GM12891 (cell line): ENCODE data around the gene FERMT1.
A peak's percentile ranks its signal among the peaks of the same experiment; 100 is the strongest.

Experiments used
- DNase-seq: peaks from one replicate; pipeline ENCODE4 v3.0.0; 2011; ENCODE audit warnings: low spot score; ENCODE audit not compliant: insufficient read length
- FAIRE-seq: peaks from 2 replicates; lab custom pipeline; 2011; peaks lifted over from hg19 to GRCh38; lab: Jason Lieb, UNC
- PAX5 ChIP-seq: IDR thresholded peaks from 2 replicates; pipeline ENCODE4 v1.6.1; 2011; ENCODE audit warnings: low read length, moderate library complexity, mild to moderate bottlenecking; ENCODE audit not compliant: insufficient read depth, severe bottlenecking
- POLR2A ChIP-seq: IDR thresholded peaks from 2 replicates; pipeline ENCODE4 v1.6.1; 2011; ENCODE audit warnings: low read depth, low read length, control low read depth
- POLR2AphosphoS5 ChIP-seq: IDR thresholded peaks from 2 replicates; pipeline ENCODE4 v1.6.1; 2011; ENCODE audit warnings: low read depth, low read length, control low read depth
- POU2F2 ChIP-seq: IDR thresholded peaks from 2 replicates; pipeline ENCODE4 v1.6.1; 2011; ENCODE audit warnings: low read depth, mild to moderate bottlenecking, control low read depth, low read length, moderate library complexity
- SPI1 ChIP-seq: IDR thresholded peaks from 2 replicates; pipeline ENCODE4 v1.6.1; 2011; ENCODE audit warnings: low read depth, low read length, control low read depth
- TAF1 ChIP-seq: IDR thresholded peaks from 2 replicates; pipeline ENCODE4 v1.6.1; 2011; ENCODE audit warnings: low read depth, low read length, control low read depth

Gene FERMT1

DNA sequence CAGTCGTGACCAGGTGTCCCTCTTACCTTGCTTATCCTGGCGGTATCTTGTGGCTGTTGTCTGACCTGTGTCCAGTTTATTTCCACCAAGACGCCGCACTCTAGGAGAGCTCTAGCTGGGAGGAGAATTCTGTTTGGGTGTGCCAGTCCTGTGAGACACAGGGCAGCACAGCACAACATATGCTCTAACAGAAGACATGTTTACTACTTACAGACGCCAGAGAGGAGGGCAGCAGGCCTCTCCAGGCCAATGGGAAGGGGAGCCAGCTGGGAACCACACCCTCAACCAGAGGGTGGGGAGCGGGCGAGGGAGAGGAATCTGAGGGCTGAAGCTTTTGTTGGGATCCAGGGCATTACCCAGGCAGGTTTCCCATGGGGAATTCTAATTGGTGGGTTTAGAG, 25.2 kb upstream of the FERMT1 start:
- TF ChIP-seq POLR2A (no peak), SPI1 (no peak), POU2F2 (no peak), POLR2AphosphoS5 (no peak), PAX5 (no peak), TAF1 (no peak)
- FAIRE-seq: no peak
- DNase-seq: no peak

DNA sequence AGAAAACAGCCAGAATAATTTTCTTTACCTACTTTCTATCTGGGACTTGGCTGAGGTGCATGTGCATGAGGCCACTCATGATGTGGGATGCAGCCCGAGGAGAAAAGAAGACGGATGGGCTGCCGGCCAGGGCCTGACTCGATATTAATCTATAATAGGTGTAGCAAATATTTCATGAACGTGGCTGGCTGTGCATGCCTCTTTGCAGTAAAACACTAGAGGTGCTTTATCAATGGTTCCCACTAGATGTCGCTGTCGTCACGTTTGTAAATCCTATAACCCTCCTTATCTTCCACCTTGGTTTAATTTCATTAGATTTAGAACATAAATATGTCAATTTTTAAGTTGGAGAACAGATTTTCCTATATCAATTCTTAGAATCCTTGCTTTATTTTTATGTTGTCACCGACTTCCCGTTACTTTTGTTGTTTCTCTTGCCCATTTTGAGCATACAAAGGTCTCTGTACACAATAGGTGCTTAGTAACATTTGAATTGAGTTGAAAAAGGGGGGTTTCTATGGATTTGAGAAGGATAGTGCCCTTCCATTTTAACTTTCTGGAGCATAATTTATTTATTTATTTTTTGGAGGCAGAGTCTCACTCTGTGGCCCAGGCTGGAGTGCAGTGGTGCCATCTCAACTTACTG, 19.6 kb upstream of the FERMT1 start:
- peak; percentile 38 for DNase-seq
- FAIRE-seq: peak; percentile 91
- TF ChIP-seq SPI1 (no peak), TAF1 (no peak), POU2F2 (no peak)

- no peak for DNase-seq
- FAIRE-seq: no peak
Observed at GRCh38 chr20:6140947-6141346, 18.1 kb upstream of the FERMT1 start.

GRCh38 chr20:6135347-6135746, 12.5 kb upstream of the FERMT1 start:
- DNase-seq: no peak
- no peak for FAIRE-seq
- TF ChIP-seq TAF1 (no peak), POLR2A (no peak), PAX5 (no peak), SPI1 (no peak), POLR2AphosphoS5 (no peak), POU2F2 (no peak)

More at GRCh38 chr20:6140947-6141346, 18.1 kb upstream of the FERMT1 start:
- TF ChIP-seq POU2F2: no peak

DNA sequence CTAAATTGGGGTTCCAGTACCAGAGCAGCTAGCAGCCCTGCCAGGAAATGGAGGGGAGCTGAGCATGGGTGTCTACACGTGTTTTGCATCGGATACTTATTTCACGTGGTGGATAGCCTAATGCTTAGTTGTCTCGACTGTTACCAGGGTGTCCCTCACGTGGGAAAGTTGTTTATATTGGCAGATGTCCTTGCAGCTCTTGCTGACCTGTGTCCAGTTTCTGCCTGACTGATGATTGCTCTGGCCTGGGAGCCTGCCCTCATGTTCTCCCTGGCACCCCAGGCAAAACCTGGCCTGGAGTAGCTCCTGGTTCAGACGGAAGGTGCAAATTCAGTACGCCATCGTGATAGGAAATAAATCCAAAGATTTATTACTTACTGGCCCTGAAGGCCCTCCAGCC, 11.8 kb upstream of the FERMT1 start:
- no peak for DNase-seq
- no peak for FAIRE-seq
- TF ChIP-seq POU2F2: no peak
- TF ChIP-seq SPI1: no peak
- TF ChIP-seq POLR2A: no peak
- TF ChIP-seq TAF1: no peak
- no peak for TF ChIP-seq PAX5
- TF ChIP-seq POLR2AphosphoS5: no peak

GRCh38 chr20:6130045-6130444, 7.2 kb upstream of the FERMT1 start:
- DNase-seq (no peak), FAIRE-seq (no peak)
- TF ChIP-seq PAX5 (no peak), TAF1 (no peak), POLR2A (no peak), SPI1 (no peak), POLR2AphosphoS5 (no peak), POU2F2 (no peak)

- DNase-seq: no peak
- no peak for FAIRE-seq
- TF ChIP-seq SPI1 (no peak), PAX5 (no peak), TAF1 (no peak), POLR2AphosphoS5 (no peak), POLR2A (no peak), POU2F2 (no peak)
Observed at GRCh38 chr20:6127825-6128224, 5.0 kb upstream of the FERMT1 start.

GRCh38 chr20:6126846-6127245, 4.0 kb upstream of the FERMT1 start:
- FAIRE-seq (no peak), DNase-seq (no peak)
- no peak for TF ChIP-seq POLR2AphosphoS5
- no peak for TF ChIP-seq TAF1
- TF ChIP-seq POU2F2: no peak
- TF ChIP-seq PAX5: no peak
- no peak for TF ChIP-seq SPI1
- no peak for TF ChIP-seq POLR2A

DNA sequence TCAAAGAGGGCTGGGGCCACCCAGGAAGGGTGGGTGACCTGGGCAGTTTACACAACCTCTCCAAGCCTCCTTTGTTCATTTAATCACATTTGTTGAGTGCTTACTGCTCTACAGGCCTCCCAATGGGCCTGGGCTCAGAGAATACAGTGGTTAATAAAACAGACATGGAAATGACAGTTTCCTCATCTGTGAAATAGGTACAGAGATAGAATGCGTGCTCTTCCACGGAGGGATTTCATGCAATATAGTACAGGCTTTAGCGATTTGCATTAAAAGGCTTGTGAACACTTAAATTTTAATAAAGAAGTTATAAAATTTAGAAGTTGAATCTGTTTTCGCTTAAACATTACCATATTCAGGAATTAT, 802 bp upstream of the FERMT1 start:
- FAIRE-seq (no peak), DNase-seq (no peak)
- TF ChIP-seq POU2F2 (no peak), POLR2A (no peak), PAX5 (no peak), SPI1 (no peak), TAF1 (no peak), POLR2AphosphoS5 (no peak)

- no peak for DNase-seq
- no peak for FAIRE-seq
- TF ChIP-seq POLR2A (no peak), POU2F2 (no peak), SPI1 (no peak), POLR2AphosphoS5 (no peak), PAX5 (no peak), TAF1 (no peak)
Observed at GRCh38 chr20:6122111-6122872, 538 bp downstream of the FERMT1 start.
